ENCODE measurements around the gene CRTC1. TPM values are rescaled to one million over a fixed set of nuclear protein-coding genes. Genes with fewer than 3 reads are reported as not detected.

The CRTC1 gene
- total RNA-seq, 1 donor from 2014 or later: 2.3 TPM

GRCh38 chr19:18650021-18650390, 33.5 kb upstream of the CRTC1 start:
- Histone ChIP-seq H3K36me3 (ENCODE audit: control insufficient read depth, insufficient read depth, low read length) (no peaks in the 10 kb centered on the region), H3K27me3 (ENCODE audit: control insufficient read depth, insufficient read depth, low read length) (peaks cover 5% of the 10 kb centered on the region), H3K4me3 (ENCODE audit: low read depth, low read length) (no peak overlapping the region)
- TF ChIP-seq, protein P1, sequence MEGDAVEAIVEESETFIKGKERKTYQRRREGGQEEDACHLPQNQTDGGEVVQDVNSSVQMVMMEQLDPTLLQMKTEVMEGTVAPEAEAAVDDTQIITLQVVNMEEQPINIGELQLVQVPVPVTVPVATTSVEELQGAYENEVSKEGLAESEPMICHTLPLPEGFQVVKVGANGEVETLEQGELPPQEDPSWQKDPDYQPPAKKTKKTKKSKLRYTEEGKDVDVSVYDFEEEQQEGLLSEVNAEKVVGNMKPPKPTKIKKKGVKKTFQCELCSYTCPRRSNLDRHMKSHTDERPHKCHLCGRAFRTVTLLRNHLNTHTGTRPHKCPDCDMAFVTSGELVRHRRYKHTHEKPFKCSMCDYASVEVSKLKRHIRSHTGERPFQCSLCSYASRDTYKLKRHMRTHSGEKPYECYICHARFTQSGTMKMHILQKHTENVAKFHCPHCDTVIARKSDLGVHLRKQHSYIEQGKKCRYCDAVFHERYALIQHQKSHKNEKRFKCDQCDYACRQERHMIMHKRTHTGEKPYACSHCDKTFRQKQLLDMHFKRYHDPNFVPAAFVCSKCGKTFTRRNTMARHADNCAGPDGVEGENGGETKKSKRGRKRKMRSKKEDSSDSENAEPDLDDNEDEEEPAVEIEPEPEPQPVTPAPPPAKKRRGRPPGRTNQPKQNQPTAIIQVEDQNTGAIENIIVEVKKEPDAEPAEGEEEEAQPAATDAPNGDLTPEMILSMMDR (IDR thresholded peaks at IDR 0.05; ENCODE audit: insufficient read depth, low read length, poor library complexity, severe bottlenecking): no peak
- no peak for DNase-seq (ENCODE audit: low read depth)

- Histone ChIP-seq H3K4me3 (ENCODE audit: low read depth, low read length) (no peak overlapping the region), H3K36me3 (ENCODE audit: control insufficient read depth, insufficient read depth, low read length) (no peaks in the 10 kb centered on the region)
- DNase-seq (ENCODE audit: low read depth): no peak
These were observed 32.9 kb upstream of the CRTC1 start for GRCh38 chr19:18650468-18651041.

GRCh38 chr19:18651300-18651699, 32.2 kb upstream of the CRTC1 start:
- DNase-seq (ENCODE audit: low read depth): no peak
- Histone ChIP-seq H3K36me3 (ENCODE audit: control insufficient read depth, insufficient read depth, low read length) (no peaks in the 10 kb centered on the region), H3K27me3 (ENCODE audit: control insufficient read depth, insufficient read depth, low read length) (peaks cover 5% of the 10 kb centered on the region), H3K4me3 (ENCODE audit: low read depth, low read length) (no peak overlapping the region)
- TF ChIP-seq, protein P1 (IDR thresholded peaks at IDR 0.05; ENCODE audit: insufficient read depth, low read length, poor library complexity, severe bottlenecking): no peak

More at GRCh38 chr19:18650468-18651041, 32.9 kb upstream of the CRTC1 start:
- TF ChIP-seq, protein P1 (IDR thresholded peaks at IDR 0.05; ENCODE audit: insufficient read depth, low read length, poor library complexity, severe bottlenecking): no peak
- H3K27me3 ChIP-seq (ENCODE audit: control insufficient read depth, insufficient read depth, low read length): peaks cover 5% of the 10 kb centered on the region

GRCh38 chr19:18651733-18652132, 31.7 kb upstream of the CRTC1 start:
- Histone ChIP-seq H3K36me3 (ENCODE audit: control insufficient read depth, insufficient read depth, low read length) (no peaks in the 10 kb centered on the region), H3K4me3 (ENCODE audit: low read depth, low read length) (no peak overlapping the region), H3K27me3 (ENCODE audit: control insufficient read depth, insufficient read depth, low read length) (peaks cover 5% of the 10 kb centered on the region)
- TF ChIP-seq, protein P1 (IDR thresholded peaks at IDR 0.05; ENCODE audit: insufficient read depth, low read length, poor library complexity, severe bottlenecking): no peak
- no peak for DNase-seq (ENCODE audit: low read depth)

GRCh38 chr19:18653853-18654252, 29.6 kb upstream of the CRTC1 start:
- TF ChIP-seq, protein P1 (IDR thresholded peaks at IDR 0.05; ENCODE audit: insufficient read depth, low read length, poor library complexity, severe bottlenecking): no peak
- H3K27me3 ChIP-seq (ENCODE audit: control insufficient read depth, insufficient read depth, low read length): peaks cover 6% of the 10 kb centered on the region
- no peaks in the 10 kb centered on the region for H3K36me3 ChIP-seq (ENCODE audit: control insufficient read depth, insufficient read depth, low read length)
- no peak overlapping the region for H3K4me3 ChIP-seq (ENCODE audit: low read depth, low read length)
- no peak for DNase-seq (ENCODE audit: low read depth)

DNA sequence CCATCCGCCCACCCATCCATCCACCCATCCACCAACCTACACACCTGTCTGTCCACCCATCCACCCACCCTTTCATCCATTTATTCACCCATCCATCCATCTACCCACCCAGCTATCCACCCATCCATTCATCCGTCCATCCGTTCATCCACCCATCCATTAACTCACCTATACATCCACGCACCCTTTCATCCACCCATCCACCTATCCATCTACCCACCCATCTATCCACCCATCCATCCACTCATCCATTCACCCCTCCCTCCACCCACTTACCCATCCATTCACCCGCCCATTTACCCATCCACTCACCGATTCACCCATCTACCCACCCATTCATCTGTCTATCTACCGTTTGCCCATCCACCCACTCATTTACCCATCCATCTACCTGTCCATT, 29.0 kb upstream of the CRTC1 start:
- H3K36me3 ChIP-seq (ENCODE audit: control insufficient read depth, insufficient read depth, low read length): no peaks in the 10 kb centered on the region
- no peak for DNase-seq (ENCODE audit: low read depth)
- TF ChIP-seq, protein P1 (IDR thresholded peaks at IDR 0.05; ENCODE audit: insufficient read depth, low read length, poor library complexity, severe bottlenecking): no peak
- H3K27me3 ChIP-seq (ENCODE audit: control insufficient read depth, insufficient read depth, low read length): peaks cover 8% of the 10 kb centered on the region
- H3K4me3 ChIP-seq (ENCODE audit: low read depth, low read length): no peak overlapping the region

All from kidney epithelial cell (primary cell).